Measurements from ENCODE around the gene LPIN2.
"Not testable (repeated sequence)": the region's sequence is repeated elsewhere in the genome, so short reads cannot be mapped to it uniquely, and the experiment has no call there.

Gene LPIN2

DNA sequence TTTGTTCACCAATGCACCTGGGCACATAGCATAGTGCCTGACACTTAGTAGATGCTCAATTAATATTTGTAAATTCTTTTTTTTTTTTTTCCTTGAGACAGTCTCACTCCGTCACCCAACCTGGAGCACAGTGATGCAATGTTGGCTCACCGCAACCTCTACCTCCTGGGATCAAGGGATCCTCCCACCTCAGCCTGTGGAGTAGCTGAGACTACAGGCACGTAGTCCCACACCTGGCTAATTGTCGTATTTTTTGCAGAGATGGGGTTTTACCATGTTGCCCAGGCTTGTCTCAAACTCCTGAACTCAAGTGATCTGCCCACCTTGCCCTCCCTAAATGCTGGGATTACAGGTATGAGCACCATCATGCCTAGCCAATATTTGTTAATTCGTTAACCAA is 23.2 kb upstream of the LPIN2 start:
- no peak for DNase-seq (ENCODE audit: low read depth in 2 of 2)
- no peak overlapping the region for H3K4me3 ChIP-seq (replicated peaks in 1 of 2; ENCODE audit: low read depth in 2 of 2, low read length in 2 of 2)
- TF ChIP-seq, protein P1, sequence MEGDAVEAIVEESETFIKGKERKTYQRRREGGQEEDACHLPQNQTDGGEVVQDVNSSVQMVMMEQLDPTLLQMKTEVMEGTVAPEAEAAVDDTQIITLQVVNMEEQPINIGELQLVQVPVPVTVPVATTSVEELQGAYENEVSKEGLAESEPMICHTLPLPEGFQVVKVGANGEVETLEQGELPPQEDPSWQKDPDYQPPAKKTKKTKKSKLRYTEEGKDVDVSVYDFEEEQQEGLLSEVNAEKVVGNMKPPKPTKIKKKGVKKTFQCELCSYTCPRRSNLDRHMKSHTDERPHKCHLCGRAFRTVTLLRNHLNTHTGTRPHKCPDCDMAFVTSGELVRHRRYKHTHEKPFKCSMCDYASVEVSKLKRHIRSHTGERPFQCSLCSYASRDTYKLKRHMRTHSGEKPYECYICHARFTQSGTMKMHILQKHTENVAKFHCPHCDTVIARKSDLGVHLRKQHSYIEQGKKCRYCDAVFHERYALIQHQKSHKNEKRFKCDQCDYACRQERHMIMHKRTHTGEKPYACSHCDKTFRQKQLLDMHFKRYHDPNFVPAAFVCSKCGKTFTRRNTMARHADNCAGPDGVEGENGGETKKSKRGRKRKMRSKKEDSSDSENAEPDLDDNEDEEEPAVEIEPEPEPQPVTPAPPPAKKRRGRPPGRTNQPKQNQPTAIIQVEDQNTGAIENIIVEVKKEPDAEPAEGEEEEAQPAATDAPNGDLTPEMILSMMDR (IDR thresholded peaks at IDR 0.05; ENCODE audit: low read depth, low read length): no peak

DNA sequence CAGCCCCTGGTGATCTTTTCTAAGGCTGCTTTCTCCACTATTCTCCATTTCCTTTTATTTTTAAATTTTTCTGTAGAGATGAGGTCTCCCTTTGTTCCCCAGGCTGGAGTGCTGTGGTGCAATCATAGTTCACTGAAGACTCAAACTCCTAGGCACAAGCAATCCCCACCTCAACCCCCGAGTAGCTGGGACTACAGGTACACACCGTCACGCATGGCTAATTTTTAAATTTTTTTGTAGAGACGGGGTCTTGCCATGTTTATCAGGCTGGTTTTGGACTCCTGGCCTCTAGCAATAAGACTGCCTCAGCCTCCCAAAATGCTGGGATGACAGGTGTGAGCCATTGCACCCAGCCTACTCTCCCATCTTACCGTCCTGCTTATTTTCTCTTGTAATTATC is 22.7 kb upstream of the LPIN2 start:
- no peak for DNase-seq (ENCODE audit: low read depth in 2 of 2)
- TF ChIP-seq, protein P1 (IDR thresholded peaks at IDR 0.05; ENCODE audit: low read depth, low read length): no peak
- no peak overlapping the region for H3K4me3 ChIP-seq (replicated peaks in 1 of 2; ENCODE audit: low read depth in 2 of 2, low read length in 2 of 2)

DNA sequence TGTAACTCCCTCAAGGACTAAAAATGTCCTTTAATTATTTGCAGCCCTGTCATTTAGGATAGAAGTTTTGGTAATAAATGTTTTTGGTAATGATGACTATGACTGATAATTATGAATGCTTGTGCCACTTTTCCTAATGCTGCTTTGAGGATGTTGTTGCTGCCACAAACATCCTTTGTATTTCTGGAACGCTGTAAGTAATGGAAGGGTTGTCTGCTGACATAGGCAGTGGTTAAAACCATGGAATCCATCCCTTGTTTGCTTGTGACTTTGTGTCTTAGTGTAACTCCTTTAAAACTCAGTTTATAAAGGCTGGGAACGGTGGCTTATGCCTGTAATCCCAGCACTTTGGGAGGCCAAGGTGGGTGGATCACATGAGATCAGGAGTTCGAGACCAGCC is 19.8 kb upstream of the LPIN2 start:
- H3K4me3 ChIP-seq (replicated peaks in 1 of 2; ENCODE audit: low read depth in 2 of 2, low read length in 2 of 2): no peak overlapping the region
- DNase-seq (ENCODE audit: low read depth in 2 of 2): no peak
- TF ChIP-seq, protein P1 (IDR thresholded peaks at IDR 0.05; ENCODE audit: low read depth, low read length): no peak

DNA sequence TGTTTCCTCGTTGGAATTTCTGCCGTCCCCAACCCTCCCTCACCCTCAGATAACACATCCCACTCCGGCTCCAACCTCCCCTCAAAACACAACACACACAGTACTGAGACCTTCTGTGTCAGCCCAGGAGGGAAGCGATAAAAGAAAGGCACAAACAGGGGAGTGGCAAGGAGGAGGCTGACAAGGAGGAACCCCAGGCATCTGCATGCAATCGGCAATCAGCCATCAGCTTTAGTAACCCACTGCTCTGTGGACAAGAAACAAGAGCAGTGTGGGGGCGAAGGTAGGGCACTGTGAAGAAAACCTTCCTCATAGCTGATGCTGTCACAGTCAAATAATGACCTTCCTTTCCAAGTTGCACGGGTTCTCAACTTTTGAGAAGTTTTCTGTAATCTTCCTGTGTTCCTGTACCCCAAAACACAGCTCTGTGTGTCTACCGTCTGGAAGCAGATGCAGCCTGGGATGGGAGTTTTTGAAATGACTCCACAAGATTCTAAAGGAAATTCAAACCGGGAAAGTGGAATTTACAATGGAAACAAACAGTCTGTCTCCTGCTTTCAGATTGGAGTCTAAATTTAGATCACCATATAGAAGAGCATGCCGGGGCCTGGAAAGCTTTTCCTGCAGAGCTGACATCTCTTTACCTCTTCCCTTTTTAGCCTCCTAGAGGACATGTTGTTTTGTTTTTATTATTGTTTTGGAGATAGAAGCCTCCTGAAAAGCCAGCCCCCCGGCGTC is 16.4 kb upstream of the LPIN2 start:
- H3K4me3 ChIP-seq (replicated peaks in 1 of 2; ENCODE audit: low read depth in 2 of 2, low read length in 2 of 2): no peak overlapping the region
- DNase-seq (ENCODE audit: low read depth in 2 of 2): peak in 1 of 2 donors; percentile 43
- TF ChIP-seq, protein P1 (IDR thresholded peaks at IDR 0.05; ENCODE audit: low read depth, low read length): no peak

DNA sequence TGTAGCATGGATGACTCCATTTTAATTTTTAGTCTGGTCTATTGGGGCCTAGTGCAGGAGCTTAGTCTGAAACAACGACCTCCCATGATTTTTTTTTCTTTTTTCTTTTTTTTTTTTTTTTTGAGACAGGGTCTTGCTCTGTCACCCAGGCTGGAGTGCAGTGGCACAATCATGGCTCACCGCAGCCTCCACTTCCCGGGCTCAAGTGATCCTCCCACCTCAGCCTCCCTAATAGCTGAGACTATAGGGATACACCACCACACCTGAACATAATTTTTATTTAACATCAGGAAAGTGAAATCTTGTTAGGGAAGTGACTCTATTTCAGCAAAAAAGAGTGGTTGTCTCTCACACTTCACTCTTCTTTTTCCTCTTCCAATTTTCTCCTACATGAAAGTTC is 15.2 kb upstream of the LPIN2 start:
- H3K4me3 ChIP-seq (replicated peaks in 1 of 2; ENCODE audit: low read depth in 2 of 2, low read length in 2 of 2); DNase-seq (ENCODE audit: low read depth in 2 of 2): not testable (repeated sequence)

DNA sequence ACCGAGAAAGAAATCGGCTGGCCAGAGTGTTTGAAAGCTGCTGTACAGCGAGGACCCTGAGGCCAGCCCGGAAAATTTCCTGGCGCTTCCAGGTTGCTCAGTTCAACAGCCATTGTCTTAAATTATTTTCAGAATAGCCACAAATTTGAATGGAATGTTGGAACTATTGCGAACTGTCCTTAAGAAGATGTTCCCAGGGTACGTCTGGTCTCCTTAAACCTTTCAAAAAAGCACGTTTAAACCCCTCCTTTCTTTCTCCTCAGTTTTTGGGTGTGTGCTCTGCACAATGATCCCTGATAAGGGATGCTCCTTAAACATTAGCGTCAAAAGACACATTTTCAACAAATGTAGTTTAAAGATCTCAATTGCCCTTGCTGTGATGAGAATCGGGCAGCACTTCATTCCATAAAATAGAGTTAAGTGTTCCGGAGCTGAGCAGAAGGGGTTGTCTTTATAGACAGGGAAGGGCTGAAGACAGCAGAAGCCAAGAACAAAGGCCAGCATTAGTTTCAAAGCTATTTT is 14.5 kb upstream of the LPIN2 start:
- no peak overlapping the region for H3K4me3 ChIP-seq (replicated peaks in 1 of 2; ENCODE audit: low read depth in 2 of 2, low read length in 2 of 2)
- TF ChIP-seq, protein P1 (IDR thresholded peaks at IDR 0.05; ENCODE audit: low read depth, low read length): no peak
- no peak for DNase-seq (ENCODE audit: low read depth in 2 of 2)

DNA sequence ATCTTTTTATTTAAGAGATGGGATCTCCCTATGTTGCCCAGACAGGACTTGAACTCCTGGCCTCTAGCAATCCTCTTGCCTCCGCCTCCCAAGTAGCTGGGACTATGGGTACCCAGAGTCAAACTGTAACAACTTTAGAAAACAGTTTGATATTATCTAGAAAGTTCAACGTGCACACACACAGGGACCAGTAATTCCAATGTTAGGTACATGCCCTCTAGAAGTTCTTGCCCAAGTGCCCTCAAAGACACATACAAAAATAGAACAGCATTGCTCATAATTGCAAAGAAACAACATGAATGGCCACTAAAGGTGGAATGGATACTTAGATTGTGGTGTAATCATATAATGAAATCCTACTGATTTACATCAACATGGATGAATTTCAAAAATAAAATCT is 12.6 kb upstream of the LPIN2 start:
- TF ChIP-seq, protein P1 (IDR thresholded peaks at IDR 0.05; ENCODE audit: low read depth, low read length): no peak
- no peak for DNase-seq (ENCODE audit: low read depth in 2 of 2)
- no peak overlapping the region for H3K4me3 ChIP-seq (replicated peaks in 1 of 2; ENCODE audit: low read depth in 2 of 2, low read length in 2 of 2)

DNA sequence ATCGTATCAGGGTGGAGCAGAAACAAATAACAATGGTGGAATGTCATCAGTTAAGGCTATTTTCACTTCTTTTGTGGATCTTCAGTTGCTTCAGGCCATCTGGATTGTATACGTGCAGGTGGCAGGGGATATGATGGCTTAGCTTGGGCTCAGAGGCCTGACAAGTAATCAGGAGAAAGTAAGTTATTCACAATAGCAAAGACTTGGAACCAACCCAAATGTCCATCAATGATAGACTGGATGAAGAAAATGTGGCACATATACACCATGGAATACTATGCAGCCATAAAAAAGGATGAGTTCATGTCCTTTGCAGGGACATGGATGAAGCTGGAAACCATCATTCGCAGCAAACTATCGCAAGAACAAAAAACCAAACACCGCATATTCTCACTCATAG is 10.7 kb upstream of the LPIN2 start:
- not testable (repeated sequence) for DNase-seq (ENCODE audit: low read depth in 2 of 2); H3K4me3 ChIP-seq (replicated peaks in 1 of 2; ENCODE audit: low read depth in 2 of 2, low read length in 2 of 2)

Data from cardiac fibroblast (primary cell).